Measurements from ENCODE around the gene ST6GALNAC2.
"Not testable (repeated sequence)": the region's sequence is repeated elsewhere in the genome, so short reads cannot be mapped to it uniquely, and the experiment has no call there.

ST6GALNAC2 gene

GRCh38 chr17:76524598-76525512 lies 60.8 kb downstream of the ST6GALNAC2 start:
- in situ Hi-C loops (cut with HindIII; ENCODE audit: low pct_ligation_motif_present, low pct_unique_long_range_greater_than_20kb, low sequenced_read_pairs), result no loop called here
- DNase-seq, result no peak

DNA sequence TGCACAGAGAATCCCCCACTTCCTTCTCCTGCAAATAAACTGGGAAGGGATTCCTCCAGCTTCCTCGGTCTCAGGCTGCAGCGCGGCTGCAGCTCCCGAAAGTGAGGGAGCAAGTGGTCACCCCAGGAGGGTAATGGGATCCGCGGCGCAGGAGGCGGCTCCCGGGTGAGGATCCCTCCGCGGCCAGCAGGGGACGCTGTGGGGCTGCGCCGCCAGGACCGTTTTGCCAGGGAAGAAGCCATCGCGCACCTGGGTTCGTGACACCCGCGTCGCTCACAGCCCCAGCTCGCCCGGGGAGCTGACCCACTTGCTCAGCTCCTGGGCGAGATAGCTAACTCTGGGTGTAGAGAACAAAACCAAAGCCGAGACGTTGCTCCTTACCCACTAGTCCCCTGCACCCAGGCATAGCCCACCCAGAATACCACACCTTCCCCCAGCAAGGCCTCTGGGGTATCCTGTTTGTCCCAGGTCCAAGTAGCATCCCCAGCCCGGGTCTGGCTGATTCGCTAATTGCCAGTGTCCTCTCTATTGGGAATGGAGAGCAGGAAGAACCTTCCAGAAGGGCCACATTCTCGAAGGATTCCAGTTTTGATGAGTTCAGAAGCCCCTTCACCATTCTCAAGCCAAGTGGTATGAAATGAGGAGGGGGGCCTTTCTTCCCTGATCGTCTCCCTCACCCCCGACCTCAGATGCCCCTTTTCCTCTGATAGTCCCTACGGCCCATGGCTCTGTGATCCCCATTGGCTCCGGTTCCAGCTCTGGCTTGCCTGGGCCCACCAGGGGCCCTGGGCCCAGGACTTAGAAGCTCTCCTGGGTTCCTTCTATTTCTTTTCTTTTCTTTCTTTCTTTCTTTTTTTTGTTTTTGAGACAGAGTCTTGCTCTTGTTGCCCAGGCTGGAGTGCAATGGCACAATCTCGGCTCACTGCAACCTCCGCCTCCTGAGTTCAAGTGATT lies 62.3 kb downstream of the ST6GALNAC2 start:
- in situ Hi-C loops (cut with HindIII; ENCODE audit: low pct_ligation_motif_present, low pct_unique_long_range_greater_than_20kb, low sequenced_read_pairs), result no loop called here
- peak; percentile 70 for DNase-seq

DNA sequence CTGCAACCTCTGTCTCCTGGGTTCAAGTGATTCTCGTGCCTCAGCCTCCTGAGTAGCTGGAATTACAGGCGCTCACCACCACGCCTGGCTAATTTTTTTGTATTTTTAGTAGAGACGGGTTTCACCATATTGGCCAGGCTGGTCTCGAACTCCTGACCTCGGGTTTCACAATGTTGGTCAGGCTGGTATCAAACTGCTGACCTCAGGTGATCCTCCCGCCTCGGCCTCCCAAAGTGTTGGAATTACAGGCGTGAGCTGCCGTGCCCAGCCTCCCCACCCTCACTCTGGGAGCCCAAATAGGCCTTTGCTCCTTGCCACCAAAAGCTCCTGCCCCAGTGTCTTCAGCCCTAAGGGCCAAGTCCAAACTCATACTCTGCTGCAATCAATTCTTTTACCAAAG lies 64.0 kb downstream of the ST6GALNAC2 start:
- DNase-seq; in situ Hi-C loops (cut with HindIII; ENCODE audit: low pct_ligation_motif_present, low pct_unique_long_range_greater_than_20kb, low sequenced_read_pairs): not testable (repeated sequence)

GRCh38 chr17:76521262-76521661 lies 64.4 kb downstream of the ST6GALNAC2 start:
- in situ Hi-C loops (cut with HindIII; ENCODE audit: low pct_ligation_motif_present, low pct_unique_long_range_greater_than_20kb, low sequenced_read_pairs), result no loop called here
- DNase-seq, result no peak

DNA sequence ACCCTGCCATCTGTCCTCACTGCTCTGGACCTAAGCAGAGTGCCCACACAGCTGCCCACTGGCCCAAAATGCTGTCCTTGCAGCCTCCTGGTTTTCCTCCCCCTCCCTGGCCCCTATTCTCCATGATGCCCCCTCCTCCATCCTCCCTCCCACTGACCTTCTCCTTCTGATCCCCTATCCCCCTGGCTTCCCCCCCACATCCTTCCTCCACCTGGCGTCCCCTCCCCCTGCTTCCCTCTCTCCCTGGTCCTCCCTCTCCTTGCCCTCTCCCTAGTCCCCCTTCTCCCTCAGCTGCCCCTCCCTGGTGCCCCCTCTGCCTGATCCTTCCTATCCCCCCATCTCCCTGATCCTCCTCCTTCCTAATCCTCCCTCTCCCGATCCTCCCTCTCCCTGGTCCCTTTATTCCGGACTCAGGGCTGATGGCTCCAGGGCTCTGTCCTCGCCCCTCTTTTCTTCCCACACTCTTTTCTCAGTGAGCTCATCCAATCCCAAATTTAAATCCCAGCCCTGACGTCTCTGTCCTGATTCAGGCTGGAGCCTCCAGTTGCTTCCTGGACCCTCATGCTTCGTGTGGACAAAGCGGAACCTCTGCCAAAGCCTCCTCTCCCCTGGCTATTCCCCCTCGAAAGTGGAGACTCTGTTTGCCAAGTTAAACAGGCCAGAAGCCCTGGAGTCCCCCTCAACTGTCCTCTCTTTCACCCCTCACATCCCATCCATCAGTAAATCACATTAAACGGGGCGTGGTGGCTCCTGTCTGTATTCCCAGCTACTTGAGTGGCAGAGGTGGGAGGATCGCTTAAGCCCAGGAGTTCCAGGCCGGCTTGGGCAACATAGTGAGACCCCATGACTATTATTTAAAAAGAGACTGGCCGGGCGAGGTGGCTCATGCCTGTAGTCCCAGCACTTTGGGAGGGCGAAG lies 66.4 kb downstream of the ST6GALNAC2 start:
- DNase-seq, result no peak
- in situ Hi-C loops (cut with HindIII; ENCODE audit: low pct_ligation_motif_present, low pct_unique_long_range_greater_than_20kb, low sequenced_read_pairs), result no loop called here

GRCh38 chr17:76517638-76518038 lies 68.0 kb downstream of the ST6GALNAC2 start:
- DNase-seq, result peak; percentile 56
- in situ Hi-C loops (cut with HindIII; ENCODE audit: low pct_ligation_motif_present, low pct_unique_long_range_greater_than_20kb, low sequenced_read_pairs), result no loop called here
